Measurements from ENCODE around the gene PDCD1. TPM values are rescaled to one million over a fixed set of nuclear protein-coding genes. Genes with fewer than 3 reads are reported as not detected.
"Not testable (repeated sequence)": the region's sequence is repeated elsewhere in the genome, so short reads cannot be mapped to it uniquely, and the experiment has no call there.

The PDCD1 gene
- total RNA-seq, 1 donor from 2014 or later = not detected

- H3K4me3 ChIP-seq = no peak overlapping the region
- H3K9me3 ChIP-seq = no peaks in the 10 kb centered on the region
- intact Hi-C loops (cut with DNase I) = no loop called here
- H3K36me3 ChIP-seq = no peaks in the 10 kb centered on the region
- no peaks in the 10 kb centered on the region for H3K27me3 ChIP-seq
- H3K27ac ChIP-seq = no peak overlapping the region
- no peak for TF ChIP-seq CTCF (IDR thresholded peaks at IDR 0.05)
- H3K4me1 ChIP-seq = peaks cover 5 to 7% of the 10 kb centered on the region in 2 donors
- DNase-seq (ENCODE audit: low spot score in 2 of 2) = no peak
Observed at GRCh38 chr2:241809383-241810306, 49.0 kb downstream of the PDCD1 start.

- Histone ChIP-seq H3K36me3 (no peaks in the 10 kb centered on the region), H3K27me3 (no peaks in the 10 kb centered on the region), H3K4me1 (peaks cover 5 to 15% of the 10 kb centered on the region in 2 donors), H3K9me3 (no peaks in the 10 kb centered on the region), H3K27ac (no peak within 1 kb of the TSS), H3K4me3 (no peak within 1 kb of the TSS)
- DNase-seq (ENCODE audit: low spot score in 2 of 2) = peak in 1 of 2 donors; percentile 55
- intact Hi-C loops (cut with DNase I) = no loop called here
- TF ChIP-seq CTCF (IDR thresholded peaks at IDR 0.05) = no peak
Observed at GRCh38 chr2:241808721-241809382, 49.8 kb downstream of the PDCD1 start, which contains the start of gene NEU4. Gene NEU4 (plus strand): TSS chr2:241809193. CDS start chr2:241814485, 5,292 bp downstream.

- Histone ChIP-seq H3K27me3 (no peaks in the 10 kb centered on the region), H3K4me1 (peaks cover 9 to 16% of the 10 kb centered on the region in 2 donors), H3K36me3 (no peaks in the 10 kb centered on the region), H3K4me3 (no peak overlapping the region), H3K9me3 (no peaks in the 10 kb centered on the region), H3K27ac (no peak overlapping the region)
- DNase-seq (ENCODE audit: low spot score in 2 of 2) = no peak
- TF ChIP-seq CTCF (IDR thresholded peaks at IDR 0.05) = no peak
- intact Hi-C loops (cut with DNase I) = no loop called here
Observed at GRCh38 chr2:241808051-241808720, 50.5 kb downstream of the PDCD1 start.

- H3K27me3 ChIP-seq; DNase-seq (ENCODE audit: low spot score in 2 of 2); H3K27ac ChIP-seq; H3K36me3 ChIP-seq; intact Hi-C loops (cut with DNase I); H3K9me3 ChIP-seq; H3K4me3 ChIP-seq: not testable (repeated sequence)
- H3K4me1 ChIP-seq = peaks cover 9 to 16% of the 10 kb centered on the region in 2 donors
Observed at GRCh38 chr2:241806217-241806616, 52.5 kb downstream of the PDCD1 start.

GRCh38 chr2:241804326-241805229, 54.1 kb downstream of the PDCD1 start:
- DNase-seq (ENCODE audit: low spot score in 2 of 2) = peak in 1 of 2 donors; percentile 66
- Histone ChIP-seq H3K9me3 (no peaks in the 10 kb centered on the region), H3K27ac (no peak overlapping the region), H3K4me3 (peak overlapping the region; percentile 47 to 66), H3K36me3 (no peaks in the 10 kb centered on the region), H3K27me3 (no peaks in the 10 kb centered on the region), H3K4me1 (peaks cover 4 to 11% of the 10 kb centered on the region in 2 donors)
- no peak for TF ChIP-seq CTCF (IDR thresholded peaks at IDR 0.05)
- intact Hi-C loops (cut with DNase I) = no loop called here

All from ascending aorta (tissue), 2 donors.